HepG2 (cell line): Measurements from ENCODE around the gene ZNF865. TPM values are rescaled to one million over a fixed set of nuclear protein-coding genes. Genes with fewer than 3 reads are reported as not detected.

ENCODE experiments used
- BRCA1 ChIP-seq: sonication (generic); formaldehyde crosslinking; IDR thresholded peaks from 2 replicates; pipeline ENCODE4 v1.4.0; 2020; ENCODE audit warnings: missing genetic modification reagents
- CHD2 ChIP-seq: IDR thresholded peaks from 2 replicates; pipeline ENCODE4 v1.6.1; 2011; ENCODE audit warnings: low read depth, low read length, improper control_type of control experiment
- ELF3 ChIP-seq: IDR thresholded peaks from 2 replicates; pipeline ENCODE4 v1.6.1; 2016; ENCODE audit warnings: missing genetic modification reagents, missing compliant biosample characterization
- GPN1 ChIP-seq: sonication (generic); formaldehyde crosslinking; IDR thresholded peaks from 2 replicates; pipeline ENCODE4 v1.5.1; 2020; ENCODE audit warnings: missing genetic modification reagents, borderline replicate concordance
- MZF1 ChIP-seq: sonication (generic); formaldehyde crosslinking; IDR thresholded peaks from 2 replicates; pipeline ENCODE4 v1.8.1; 2023; ENCODE audit warnings: mild to moderate bottlenecking, missing genetic modification reagents, borderline replicate concordance
- PBX3 ChIP-seq: sonication (generic); formaldehyde crosslinking; IDR thresholded peaks from 2 replicates; pipeline ENCODE4 v1.8.1; 2023; ENCODE audit warnings: missing genetic modification reagents, inconsistent platforms, borderline replicate concordance
- PRMT3 ChIP-seq: sonication (generic); formaldehyde crosslinking; IDR thresholded peaks from 2 replicates; pipeline ENCODE4 v1.8.1; 2022; ENCODE audit warnings: low read depth, mild to moderate bottlenecking, moderate library complexity, missing genetic modification reagents, borderline replicate concordance
- REPIN1 ChIP-seq: sonication (generic); formaldehyde crosslinking; IDR thresholded peaks from 2 replicates; pipeline ENCODE4 v1.8.0; 2022; ENCODE audit warnings: missing genetic modification reagents, low read depth, mild to moderate bottlenecking, borderline replicate concordance
- RFXANK ChIP-seq: IDR thresholded peaks from 2 replicates; pipeline ENCODE4 v1.6.1; 2016
- RORA ChIP-seq: sonication (generic); formaldehyde crosslinking; IDR thresholded peaks from 2 replicates; pipeline ENCODE4 v1.5.0; 2020; ENCODE audit warnings: mild to moderate bottlenecking, missing genetic modification reagents, moderate library complexity
- STAG1 ChIP-seq: sonication (generic); formaldehyde crosslinking; IDR thresholded peaks from 2 replicates; pipeline ENCODE4 v1.4.0; 2020; ENCODE audit warnings: missing genetic modification reagents
- WIZ ChIP-seq: sonication (generic); formaldehyde crosslinking; IDR thresholded peaks from 2 replicates; pipeline ENCODE4 v1.5.1; 2020; ENCODE audit warnings: mild to moderate bottlenecking, missing genetic modification reagents
- ZBTB20 ChIP-seq: sonication (generic); formaldehyde crosslinking; IDR thresholded peaks from 2 replicates; pipeline ENCODE4 v1.8.1; 2023; ENCODE audit warnings: missing genetic modification reagents, low read depth, mild to moderate bottlenecking, borderline replicate concordance
- ZNF251 ChIP-seq: sonication (generic); formaldehyde crosslinking; IDR thresholded peaks from 2 replicates; pipeline ENCODE4 v1.9.0; 2021; ENCODE audit warnings: mild to moderate bottlenecking, missing genetic modification reagents
- ZNF280D ChIP-seq: sonication (generic); formaldehyde crosslinking; IDR thresholded peaks from 2 replicates; pipeline ENCODE4 v1.5.1; 2020; ENCODE audit warnings: mild to moderate bottlenecking, missing genetic modification reagents
- ZNF318 ChIP-seq: sonication (generic); formaldehyde crosslinking; IDR thresholded peaks from 2 replicates; pipeline ENCODE4 v1.4.0; 2020; ENCODE audit warnings: mild to moderate bottlenecking, missing genetic modification reagents
- ZNF629 ChIP-seq: sonication (generic); formaldehyde crosslinking; conservative IDR thresholded peaks from 2 replicates; pipeline ENCODE4 v1.5.0; 2020; ENCODE audit warnings: missing genetic modification reagents
- ZNF790 ChIP-seq: sonication (generic); formaldehyde crosslinking; IDR thresholded peaks from 2 replicates; pipeline ENCODE4 v1.8.0; 2022; ENCODE audit warnings: missing genetic modification reagents, mild to moderate bottlenecking, borderline replicate concordance
- polyA plus RNA-seq, 8 experiments: library from polyadenylated mRNA; depleted of rRNA in 3 of 8; stranded (reverse) in 7 of 8; unstranded in 1 of 8; fragments of >200 nt; fragmentation: Illumina TruSeq in 4 of 8; extraction: Trizol in 4 of 8; gene quantifications; 2 replicates each; pipeline versions ENCODE4 v1.2.1 to v1.2.3, GENCODE V29; 2011 to 2016; ENCODE audit warnings: low read depth in 4 of 8, missing spikeins in 1 of 8, mixed read lengths in 1 of 8; ENCODE audit not compliant: insufficient read depth in 1 of 8
- total RNA-seq, 5 experiments: library from RNA; depleted of rRNA; stranded (reverse); fragments of >200 nt; fragmentation: Illumina TruSeq; extraction: Trizol; gene quantifications; 2 replicates each; pipeline ENCODE4 v1.2.3, GENCODE V29; 2016; ENCODE audit warnings: low read depth in 1 of 5

Gene ZNF865
- total and polyA plus RNA-seq, 2 of the 13 experiments (the other 11 are each of a cell fraction or from before 2014, with no cell fraction given) = 0.93 to 1.0 TPM

DNA sequence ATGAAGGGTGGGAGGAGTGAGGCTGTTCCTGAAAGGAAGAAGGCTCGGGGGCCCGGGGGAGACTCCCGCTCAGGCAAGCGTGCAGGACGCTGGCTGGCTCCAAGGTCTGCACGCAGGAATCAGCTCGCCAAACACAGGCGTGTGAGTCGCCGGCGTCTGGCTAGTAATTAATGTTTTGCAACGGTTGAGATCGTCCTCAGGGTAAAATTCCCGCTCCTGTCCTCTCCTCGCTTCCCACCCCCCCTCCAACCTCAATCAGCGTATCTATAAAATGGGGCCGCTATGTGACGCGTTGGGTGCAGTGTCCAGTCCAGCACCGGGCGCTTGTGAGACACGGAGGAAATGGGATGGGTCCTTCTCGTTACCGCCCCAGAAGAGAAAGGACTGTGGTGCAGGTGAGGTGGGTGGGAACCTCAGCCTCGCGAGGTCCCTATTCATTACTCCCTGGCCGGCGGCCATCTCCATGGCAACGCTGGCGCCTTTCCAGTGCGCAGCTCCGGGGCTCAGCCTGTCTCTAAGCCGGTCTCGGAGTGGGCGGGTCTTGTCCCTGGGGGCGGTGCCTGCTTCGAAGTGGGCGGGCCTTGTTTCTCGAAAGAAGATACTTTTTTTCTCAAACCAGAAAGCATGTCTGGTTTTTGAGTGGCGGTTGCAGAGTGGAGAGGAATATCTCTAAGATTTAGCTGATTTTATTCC lies 18.3 kb upstream of the ZNF865 start (continued):
- TF ChIP-seq ZNF280D (CRISPR knock-in tag) = no peak
- no peak for TF ChIP-seq ZBTB20
- no peak for TF ChIP-seq RORA (CRISPR knock-in tag)
- peak; percentile 90 for TF ChIP-seq CHD2
- TF ChIP-seq ZNF790 (CRISPR knock-in tag) = no peak
- no peak for TF ChIP-seq ZNF251 (CRISPR knock-in tag)
- TF ChIP-seq PRMT3 = no peak
- TF ChIP-seq RFXANK (CRISPR knock-in tag) = no peak
- TF ChIP-seq WIZ (CRISPR knock-in tag) = no peak
- no peak for TF ChIP-seq ELF3
- TF ChIP-seq REPIN1 (CRISPR knock-in tag) = 0 out of 2 replicates have a peak, but pooled peaks have one; percentile 20
- no peak for TF ChIP-seq MZF1 (CRISPR knock-in tag)
- peak; percentile 95 for TF ChIP-seq ZNF629 (CRISPR knock-in tag)
- TF ChIP-seq BRCA1 (CRISPR knock-in tag) = no peak
- no peak for TF ChIP-seq GPN1
- TF ChIP-seq ZNF318 (CRISPR knock-in tag) = peak; percentile 68; the same call in 1 of the 2 replicates
- TF ChIP-seq PBX3 (CRISPR knock-in tag) = no peak
- no peak for TF ChIP-seq STAG1 (CRISPR knock-in tag)
